GM12878 (cell line): ENCODE data around the gene IFIT2. TPM values are rescaled to one million over a fixed set of nuclear protein-coding genes. Genes with fewer than 3 reads are reported as not detected.
"Not testable (repeated sequence)": the region's sequence is repeated elsewhere in the genome, so short reads cannot be mapped to it uniquely, and the experiment has no call there.

Source experiments
- ATAC-seq: fragments of 200-7000 bp; cut with Tn5 transposase; 3 replicates; pipeline ENCODE4 v1.9.1; 2020; ENCODE audit warnings: mild to moderate bottlenecking, moderate library complexity
- BruUV-seq: library from RNA; stranded (reverse); fragments of 400-500 nt; replicated peaks from 2 replicates; lab custom pipeline; 2021; lab: Mats Ljungman, UMichigan
- CTCF ChIA-PET: fragments of 300-600 bp; sonication (Branson Sonifier 250); formaldehyde crosslinking; extraction: SDS; loops from one replicate; lab custom pipeline; 2021; ENCODE audit warnings: inconsistent platforms; lab: Yijun Ruan, JAX
- POLR2A ChIA-PET: fragments of 350-600 bp; formaldehyde crosslinking; extraction: SDS; loops from one replicate; lab custom pipeline; 2021; ENCODE audit warnings: inconsistent platforms; lab: Charles Lee
- RAD21 ChIA-PET: fragments of 300-600 bp; sonication (Branson Sonifier 250); formaldehyde crosslinking; loops from one replicate; lab custom pipeline; 2023; ENCODE audit warnings: antibody characterized with exemption; ENCODE audit not compliant: unreplicated experiment; lab: Charles Lee
- SMC1A ChIA-PET: fragments of 300-600 bp; sonication (Branson Sonifier 250); formaldehyde crosslinking; loops from one replicate; lab custom pipeline; 2023; ENCODE audit not compliant: unreplicated experiment, uncharacterized antibody; lab: Charles Lee
- DNase-seq: peaks from one replicate; pipeline ENCODE4 v3.0.0-alpha.2; 2011; ENCODE audit warnings: low read depth, low spot score
- FAIRE-seq: peaks from 3 replicates; lab custom pipeline; 2011; peaks lifted over from hg19 to GRCh38; lab: Jason Lieb, UNC
- H2AFZ ChIP-seq: 2 replicates; pipeline ENCODE4 v1.6.0; 2011; ENCODE audit warnings: low read depth, low read length, control low read depth; ENCODE audit not compliant: control insufficient read depth
- H3K27ac ChIP-seq: 2 replicates; pipeline ENCODE4 v1.5.1; 2011; ENCODE audit warnings: control low read depth; ENCODE audit not compliant: control insufficient read depth, insufficient read depth
- H3K27me3 ChIP-seq, 2 experiments: replicated peaks in 1 of 2; 2 replicates each; pipeline versions ENCODE4 v1.6.0 to v1.6.1; 2011; ENCODE audit warnings: low read length in 1 of 2; ENCODE audit not compliant: control insufficient read depth in 2 of 2, insufficient read depth in 2 of 2
- H3K36me3 ChIP-seq, 2 experiments: 2 replicates each; pipeline ENCODE4 v1.5.1; 2011; ENCODE audit warnings: low read length in 1 of 2; ENCODE audit not compliant: control insufficient read depth in 2 of 2, insufficient read depth in 2 of 2
- H3K4me1 ChIP-seq: 2 replicates; pipeline ENCODE4 v1.6.1; 2011; ENCODE audit warnings: mild to moderate bottlenecking, low read length, moderate library complexity, mixed read lengths; ENCODE audit not compliant: control insufficient read depth, insufficient read depth
- H3K4me2 ChIP-seq: 2 replicates; pipeline ENCODE4 v1.6.0; 2011; ENCODE audit warnings: control low read depth; ENCODE audit not compliant: control insufficient read depth, insufficient read depth
- H3K4me3 ChIP-seq: fragments of 200-600 bp; sonication (generic); 2 replicates; pipeline ENCODE4 v1.5.1; 2016
- H3K79me2 ChIP-seq: 2 replicates; pipeline ENCODE4 v1.6.0; 2011; ENCODE audit warnings: low read length; ENCODE audit not compliant: control insufficient read depth, insufficient read depth
- H3K9ac ChIP-seq: 2 replicates; pipeline ENCODE4 v1.8.0; 2011; ENCODE audit warnings: low read length, control low read depth, mixed read lengths; ENCODE audit not compliant: control insufficient read depth, insufficient read depth
- H3K9me3 ChIP-seq: replicated peaks from 3 replicates; pipeline ENCODE4 v1.5.1; 2011; ENCODE audit warnings: mild to moderate bottlenecking, low read length; ENCODE audit not compliant: control insufficient read depth, insufficient read depth
- H4K20me1 ChIP-seq: 2 replicates; pipeline ENCODE4 v1.6.0; 2011; ENCODE audit not compliant: control insufficient read depth, insufficient read depth
- BHLHE40 ChIP-seq, 2 experiments: fragments of 450-650 bp in 1 of 2; IDR thresholded peaks; 2 replicates each; pipeline ENCODE4 v1.6.1; 2011 to 2017; ENCODE audit warnings: low read depth in 2 of 2, borderline replicate concordance in 1 of 2, improper control_type of control experiment in 1 of 2, low read length in 1 of 2, mild to moderate bottlenecking in 1 of 2
- ESRRA ChIP-seq: IDR thresholded peaks from 2 replicates; pipeline ENCODE4 v1.6.1; 2012; ENCODE audit warnings: mild to moderate bottlenecking, low read length, improper control_type of control experiment
- NR2F1 ChIP-seq: fragments of 450-650 bp; conservative IDR thresholded peaks from 2 replicates; pipeline ENCODE4 v1.6.1; 2017; ENCODE audit warnings: mild to moderate bottlenecking
- RFX5 ChIP-seq: IDR thresholded peaks from 2 replicates; pipeline ENCODE4 v1.6.1; 2011; ENCODE audit warnings: low read depth, low read length, improper control_type of control experiment
- WGBS: methylation state at CpG from one replicate; pipeline ENCODE4 v1.1.6; 2016; ENCODE audit warnings: low lambda C conversion rate; ENCODE audit not compliant: insufficient replicate concordance, insufficient coverage; ENCODE audit errors: missing lambda C conversion rate; 5-methylcytosine and 5-hydroxymethylcytosine counted together
- in situ Hi-C: fragments of 300-500 bp; cut with MboI; formaldehyde crosslinking; loops from 9 replicates; pipeline ENCODE4 v1.14.3; 2018; ENCODE audit warnings: mixed read lengths
- intact Hi-C: fragments of 100-400 bp; cut with micrococcal nuclease; formaldehyde crosslinking; loops from one replicate; pipeline ENCODE4 v1.14.2; 2022; ENCODE audit not compliant: unreplicated experiment
- polyA plus RNA-seq, 11 experiments: library from polyadenylated mRNA; depleted of rRNA in 4 of 11; unstranded in 6 of 11; stranded (reverse) in 5 of 11; fragments of >200 nt; fragmentation: Nextera tagmentation in 4 of 11; fragmentation: Illumina TruSeq in 1 of 11; extraction: Ambion mirVana in 4 of 11; extraction: Trizol in 1 of 11; gene quantifications; 1 replicate in 1 of 11; 2 replicates in 10 of 11; pipeline versions ENCODE4 v1.2.1 to v1.2.3, GENCODE V29; 2011 to 2016; ENCODE audit warnings: inconsistent platforms in 2 of 11, missing spikeins in 2 of 11, low read depth in 1 of 11
- total RNA-seq, 4 experiments: library from RNA; depleted of rRNA in 3 of 4; stranded (reverse); fragments of >200 nt in 3 of 4; fragmentation: Illumina TruSeq in 1 of 4; extraction: Trizol in 1 of 4; gene quantifications; 2 replicates each; pipeline versions ENCODE4 v1.2.1 to v1.2.3, GENCODE V29; 2013 to 2021
- TF ChIP-seq, protein P1 (sequence below): fragments of 450-650 bp; conservative IDR thresholded peaks from 2 replicates; pipeline ENCODE4 v1.6.1; 2017; ENCODE audit warnings: mild to moderate bottlenecking, moderate library complexity
- TF ChIP-seq, protein P2 (sequence below): IDR thresholded peaks from 2 replicates; pipeline ENCODE4 v1.6.1; 2012; ENCODE audit warnings: low read length, inconsistent platforms

Gene IFIT2
- total and polyA plus RNA-seq, 10 of the 15 experiments (the other 5 are each of a cell fraction or from before 2014, with no cell fraction given) = 5.2 to 14.8 (median 9.7) TPM

DNA sequence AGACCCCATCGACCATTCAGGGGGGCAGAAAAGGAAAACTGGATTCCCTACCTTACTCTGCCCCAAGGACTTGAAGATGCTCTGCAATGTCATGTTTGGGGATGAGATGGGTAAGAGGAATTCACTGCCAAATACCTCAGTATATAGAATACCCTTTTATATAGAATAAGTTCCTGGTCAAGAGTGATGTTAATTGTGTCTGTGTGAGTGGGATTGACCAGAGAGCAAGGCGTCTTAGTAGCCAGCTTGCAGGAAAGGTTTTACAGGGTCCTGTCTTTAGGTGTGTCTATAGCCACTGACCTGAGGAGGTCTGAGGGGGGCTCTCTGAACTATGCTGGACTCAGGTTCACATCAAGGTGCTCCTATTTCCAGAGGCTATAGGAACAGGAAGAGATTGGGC, 27.3 kb downstream of the IFIT2 start (continued):
- TF ChIP-seq, protein P1, sequence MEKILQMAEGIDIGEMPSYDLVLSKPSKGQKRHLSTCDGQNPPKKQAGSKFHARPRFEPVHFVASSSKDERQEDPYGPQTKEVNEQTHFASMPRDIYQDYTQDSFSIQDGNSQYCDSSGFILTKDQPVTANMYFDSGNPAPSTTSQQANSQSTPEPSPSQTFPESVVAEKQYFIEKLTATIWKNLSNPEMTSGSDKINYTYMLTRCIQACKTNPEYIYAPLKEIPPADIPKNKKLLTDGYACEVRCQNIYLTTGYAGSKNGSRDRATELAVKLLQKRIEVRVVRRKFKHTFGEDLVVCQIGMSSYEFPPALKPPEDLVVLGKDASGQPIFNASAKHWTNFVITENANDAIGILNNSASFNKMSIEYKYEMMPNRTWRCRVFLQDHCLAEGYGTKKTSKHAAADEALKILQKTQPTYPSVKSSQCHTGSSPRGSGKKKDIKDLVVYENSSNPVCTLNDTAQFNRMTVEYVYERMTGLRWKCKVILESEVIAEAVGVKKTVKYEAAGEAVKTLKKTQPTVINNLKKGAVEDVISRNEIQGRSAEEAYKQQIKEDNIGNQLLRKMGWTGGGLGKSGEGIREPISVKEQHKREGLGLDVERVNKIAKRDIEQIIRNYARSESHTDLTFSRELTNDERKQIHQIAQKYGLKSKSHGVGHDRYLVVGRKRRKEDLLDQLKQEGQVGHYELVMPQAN = no peak
- TF ChIP-seq RFX5 (no peak), ESRRA (no peak)
- TF ChIP-seq, protein P2, sequence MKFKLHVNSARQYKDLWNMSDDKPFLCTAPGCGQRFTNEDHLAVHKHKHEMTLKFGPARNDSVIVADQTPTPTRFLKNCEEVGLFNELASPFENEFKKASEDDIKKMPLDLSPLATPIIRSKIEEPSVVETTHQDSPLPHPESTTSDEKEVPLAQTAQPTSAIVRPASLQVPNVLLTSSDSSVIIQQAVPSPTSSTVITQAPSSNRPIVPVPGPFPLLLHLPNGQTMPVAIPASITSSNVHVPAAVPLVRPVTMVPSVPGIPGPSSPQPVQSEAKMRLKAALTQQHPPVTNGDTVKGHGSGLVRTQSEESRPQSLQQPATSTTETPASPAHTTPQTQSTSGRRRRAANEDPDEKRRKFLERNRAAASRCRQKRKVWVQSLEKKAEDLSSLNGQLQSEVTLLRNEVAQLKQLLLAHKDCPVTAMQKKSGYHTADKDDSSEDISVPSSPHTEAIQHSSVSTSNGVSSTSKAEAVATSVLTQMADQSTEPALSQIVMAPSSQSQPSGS = no peak

DNA sequence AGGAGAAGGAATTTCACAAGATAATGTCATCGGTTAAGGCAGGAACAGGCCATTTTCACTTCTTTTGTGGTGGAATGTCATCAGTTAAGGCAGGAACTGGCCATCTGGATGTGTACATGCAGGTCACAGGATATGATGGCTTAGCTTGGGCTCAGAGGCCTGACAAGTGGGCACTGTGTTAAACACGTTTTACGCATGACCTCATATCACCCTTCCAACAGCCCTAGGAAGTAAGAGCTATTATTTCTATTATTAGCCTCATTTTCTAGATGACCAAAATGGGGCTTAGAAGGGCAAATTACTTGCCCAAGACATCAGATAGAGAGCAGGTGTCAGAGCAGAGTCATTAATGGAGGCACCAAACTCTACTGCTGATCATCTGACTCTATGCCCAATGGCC, 28.2 kb downstream of the IFIT2 start:
- peaks cover 22% of the 10 kb centered on the region for H3K4me1 ChIP-seq
- FAIRE-seq, ATAC-seq, DNase-seq, H4K20me1 ChIP-seq, H3K27me3 ChIP-seq, intact Hi-C loops, BruUV-seq, in situ Hi-C loops, H2AFZ ChIP-seq, H3K9me3 ChIP-seq, H3K36me3 ChIP-seq: not testable (repeated sequence)
- peak overlapping the region; percentile 53; the same call in 1 of the 2 replicates for H3K9ac ChIP-seq
- CTCF ChIA-PET = interaction anchor here (1.1 kb wide), 1 partner anchor 28 kb away, joined by 4 read pairs; the partner anchor contains the start of gene IFIT2
- TF ChIP-seq NR2F1 (0 out of 2 replicates have a peak, but pooled peaks have one; percentile 31), BHLHE40 (IDR thresholded peaks at IDR 0.05; ENCODE audit: borderline replicate concordance in 1 of 2, low read depth in 2 of 2, low read length in 1 of 2) (peak in 1 of 2 experiments; percentile 42; a peak in 2 of 4 replicates)
- POLR2A ChIA-PET = interaction anchor here (1.0 to 1.2 kb wide), 3 partner anchors 38 to 91 kb away, joined by 3 to 5 read pairs (median 3); no protein-coding TSS in a partner anchor
- RAD21 ChIA-PET = interaction anchor here (1.1 to 1.3 kb wide), 3 partner anchors 27 to 68 kb away, joined by 3 read pairs; no protein-coding TSS in a partner anchor
- peaks cover 51% of the 10 kb centered on the region for H3K79me2 ChIP-seq
- SMC1A ChIA-PET = interaction anchor here (1.0 to 4.6 kb wide), 3 partner anchors 26 to 62 kb away, joined by 3 to 40 read pairs (median 3); partner anchors contain the start of genes IFIT1 and IFIT2
- peak overlapping the region; percentile 30; the same call in 1 of the 2 replicates for H3K4me3 ChIP-seq
- H3K27ac ChIP-seq = peak overlapping the region; percentile 89
- peak overlapping the region; percentile 77 for H3K4me2 ChIP-seq
- WGBS = 55% methylated on average over 3 of the region's 3 CpGs
